HCT116 (cell line): ENCODE results near the gene RREB1. TPM values are rescaled to one million over a fixed set of nuclear protein-coding genes. Genes with fewer than 3 reads are reported as not detected.

ENCODE experiments used
- ATAC-seq: fragments of 200-7000 bp; cut with Tn5 transposase; 2 replicates; pipeline ENCODE4 v1.9.1; 2020; ENCODE audit warnings: mild to moderate bottlenecking, moderate library complexity
- BruUV-seq: library from RNA; stranded (reverse); fragments of 400-500 nt; replicated peaks from 2 replicates; lab custom pipeline; 2021; lab: Mats Ljungman, UMichigan
- CTCF ChIA-PET: fragments of 300-600 bp; sonication (Branson Sonifier 250); formaldehyde crosslinking; loops from one replicate; lab custom pipeline; 2021; ENCODE audit warnings: antibody characterized with exemption; lab: Charles Lee
- POLR2A ChIA-PET: fragments of 300-600, 350-600 bp; sonication (Branson Sonifier 250); formaldehyde crosslinking; loops from one replicate; lab custom pipeline; 2021; ENCODE audit warnings: antibody characterized with exemption; lab: Charles Lee
- RAD21 ChIA-PET, 2 experiments: fragments of 300-600 bp; sonication (Branson Sonifier 250); formaldehyde crosslinking; loops; one replicate each; lab custom pipeline; 2023; ENCODE audit warnings: low total read pairs in 2 of 2; ENCODE audit not compliant: uncharacterized antibody in 2 of 2, unreplicated experiment in 2 of 2, low non-redundant PET in 1 of 2; lab: Charles Lee
- DNase-seq: peaks from one replicate; pipeline ENCODE4 v3.0.0-alpha.2; 2010; ENCODE audit warnings: low read depth, low spot score
- H2AFZ ChIP-seq: fragments of 200-600 bp; shearing (Covaris generic), sonication (generic); 2 replicates; pipeline ENCODE4 v1.6.1; 2017; ENCODE audit warnings: low read depth, mixed run types, mixed read lengths, antibody characterized with exemption, low read length; ENCODE audit not compliant: poor library complexity, severe bottlenecking
- H3K27ac ChIP-seq: 2 replicates; pipeline ENCODE4 v1.5.1; 2012; ENCODE audit warnings: low read depth, low read length
- H3K27me3 ChIP-seq: fragments of 200-600 bp; sonication (generic); 2 replicates; pipeline ENCODE4 v1.6.1; 2016; ENCODE audit warnings: mixed run types, low read length, mixed read lengths; ENCODE audit not compliant: insufficient read depth
- H3K36me3 ChIP-seq, 2 experiments: fragments of 200-500 bp in 1 of 2; fragments of 200-600 bp in 1 of 2; sonication (Bioruptor generic) in 1 of 2; sonication (generic) in 1 of 2; 2 replicates each; pipeline versions ENCODE4 v1.5.1 to v1.6.1; 2014 to 2016; ENCODE audit warnings: low read length in 2 of 2, inconsistent platforms in 1 of 2, mixed read lengths in 1 of 2, mixed run types in 1 of 2; ENCODE audit not compliant: insufficient read depth in 2 of 2, control insufficient read depth in 1 of 2
- H3K4me1 ChIP-seq, 2 experiments: fragments of 200-600 bp in 1 of 2; sonication (generic) in 1 of 2; 2 replicates each; pipeline versions ENCODE4 v1.5.1 to v1.6.1; 2012 to 2017; ENCODE audit warnings: low read length in 2 of 2, inconsistent platforms in 1 of 2, mild to moderate bottlenecking in 1 of 2, mixed read lengths in 1 of 2, mixed run types in 1 of 2, moderate library complexity in 1 of 2; ENCODE audit not compliant: insufficient read depth in 2 of 2, control insufficient read depth in 1 of 2
- H3K4me2 ChIP-seq: fragments of 200-600 bp; sonication (generic); 2 replicates; pipeline ENCODE4 v1.6.1; 2017; ENCODE audit warnings: mixed run types, low read length, mixed read lengths
- H3K4me3 ChIP-seq, 2 experiments: fragments of 200-600 bp in 1 of 2; sonication (generic) in 1 of 2; replicated peaks in 1 of 2; 2 replicates each; pipeline ENCODE4 v1.5.1; 2011 to 2016; ENCODE audit warnings: low read length in 2 of 2, control low read depth in 1 of 2, low read depth in 1 of 2, mild to moderate bottlenecking in 1 of 2, mixed read lengths in 1 of 2, mixed run types in 1 of 2
- H3K79me2 ChIP-seq: fragments of 200-600 bp; sonication (generic); 2 replicates; pipeline ENCODE4 v1.6.1; 2017; ENCODE audit warnings: mild to moderate bottlenecking, mixed run types, low read length, moderate library complexity, mixed read lengths; ENCODE audit not compliant: insufficient read depth
- H3K9ac ChIP-seq: fragments of 200-600 bp; sonication (generic); 2 replicates; pipeline ENCODE4 v1.6.1; 2016; ENCODE audit warnings: low read length, mixed read lengths
- H3K9me2 ChIP-seq: fragments of 200-600 bp; sonication (generic), shearing (Covaris generic); 2 replicates; pipeline ENCODE4 v1.6.1; 2017; ENCODE audit warnings: mixed run types, mild to moderate bottlenecking, moderate library complexity; ENCODE audit not compliant: insufficient read depth
- H3K9me3 ChIP-seq, 2 experiments: fragments of 200-500 bp in 1 of 2; fragments of 200-600 bp in 1 of 2; sonication (Bioruptor generic) in 1 of 2; sonication (generic) in 1 of 2; 2 replicates each; pipeline ENCODE4 v1.6.1; 2014 to 2017; ENCODE audit warnings: low read length in 2 of 2, mixed read lengths in 2 of 2, inconsistent platforms in 1 of 2, low read depth in 1 of 2, mild to moderate bottlenecking in 1 of 2, mixed run types in 1 of 2, moderate library complexity in 1 of 2; ENCODE audit not compliant: control insufficient read depth in 1 of 2, insufficient read depth in 1 of 2
- H4K20me1 ChIP-seq: fragments of 200-600 bp; sonication (generic), shearing (Covaris generic); 2 replicates; pipeline ENCODE4 v1.6.1; 2017; ENCODE audit warnings: mixed run types, mild to moderate bottlenecking, moderate library complexity; ENCODE audit not compliant: insufficient read depth
- CEBPB ChIP-seq: IDR thresholded peaks from 2 replicates; pipeline ENCODE4 v1.6.1; 2012; ENCODE audit warnings: low read depth
- EGR1 ChIP-seq: IDR thresholded peaks from 2 replicates; pipeline ENCODE4 v1.6.1; 2012; ENCODE audit warnings: low read depth
- ELF1 ChIP-seq: IDR thresholded peaks from 2 replicates; pipeline ENCODE4 v1.6.1; 2012; ENCODE audit warnings: low read depth, borderline replicate concordance
- EZH2 ChIP-seq: fragments of 200-600 bp; sonication (generic); IDR thresholded peaks from 2 replicates; pipeline ENCODE4 v1.6.1; 2017; ENCODE audit warnings: antibody characterized with exemption, mixed run types
- JUND ChIP-seq: IDR thresholded peaks from 2 replicates; pipeline ENCODE4 v1.6.1; 2012
- MAX ChIP-seq: IDR thresholded peaks from 2 replicates; pipeline ENCODE4 v1.6.1; 2012
- POLR2A ChIP-seq: IDR thresholded peaks from 2 replicates; pipeline ENCODE4 v1.7.0; 2011; ENCODE audit warnings: borderline replicate concordance; ENCODE audit not compliant: insufficient read depth, insufficient read length; ENCODE audit errors: extremely low read depth
- POLR2AphosphoS5 ChIP-seq: IDR thresholded peaks from 2 replicates; pipeline ENCODE4 v1.6.1; 2011; ENCODE audit warnings: mild to moderate bottlenecking, low read depth, low read length, moderate library complexity
- SIN3A ChIP-seq: IDR thresholded peaks from 2 replicates; pipeline ENCODE4 v1.6.1; 2012; ENCODE audit warnings: low read depth
- TCF7L2 ChIP-seq: IDR thresholded peaks from 2 replicates; pipeline ENCODE4 v1.7.0; 2011; ENCODE audit warnings: borderline replicate concordance, inconsistent platforms; ENCODE audit not compliant: insufficient read depth, insufficient read length; ENCODE audit errors: extremely low read depth
- YY1 ChIP-seq: IDR thresholded peaks from 2 replicates; pipeline ENCODE4 v1.6.1; 2011; ENCODE audit warnings: low read length, low read depth, moderate library complexity, mild to moderate bottlenecking; ENCODE audit not compliant: insufficient replicate concordance; ENCODE audit errors: extremely low read depth
- ZBTB33 ChIP-seq: IDR thresholded peaks from 2 replicates; pipeline ENCODE4 v1.6.1; 2011; ENCODE audit warnings: mild to moderate bottlenecking, low read length, moderate library complexity; ENCODE audit not compliant: insufficient replicate concordance; ENCODE audit errors: extremely low read depth
- ZFX ChIP-seq: fragments of 450-650 bp; IDR thresholded peaks from 2 replicates; pipeline ENCODE4 v1.6.1; 2017
- intact Hi-C: fragments of 100-400 bp; cut with micrococcal nuclease; formaldehyde crosslinking; loops from 2 replicates; pipeline ENCODE4 v1.10.0; 2022
- total RNA-seq: library from RNA; stranded (reverse); gene quantifications from one replicate; pipeline ENCODE4 v1.2.1, GENCODE V29; 2021; ENCODE audit not compliant: unreplicated experiment
- TF ChIP-seq, protein P1 (sequence below): IDR thresholded peaks from 2 replicates; pipeline ENCODE4 v1.6.1; 2012; ENCODE audit warnings: low read depth

Gene RREB1
- total RNA-seq, 1 experiment from 2014 or later: 47.9 TPM

GRCh38 chr6:7183707-7184106 is 75.9 kb downstream of the RREB1 start:
- RAD21 ChIA-PET: no interaction called here
- TF ChIP-seq ZFX (no peak), TCF7L2 (no peak), EGR1 (no peak), JUND (no peak), CEBPB (no peak), MAX (no peak), ELF1 (no peak), SIN3A (no peak), EZH2 (no peak), POLR2AphosphoS5 (no peak)
- Histone ChIP-seq H3K79me2 (peaks cover 4% of the 10 kb centered on the region; the same call in 1 of the 2 replicates), H3K27me3 (no peaks in the 10 kb centered on the region), H3K9me2 (no peaks in the 10 kb centered on the region), H2AFZ (no peak overlapping the region), H3K36me3 (peaks cover 12 to 23% of the 10 kb centered on the region in 2 experiments; a peak in 3 of 4 replicates), H4K20me1 (no peaks in the 10 kb centered on the region), H3K27ac (no peak overlapping the region), H3K9me3 (no peaks in the 10 kb centered on the region), H3K4me1 (no peaks in the 10 kb centered on the region), H3K4me3 (no peak overlapping the region), H3K4me2 (no peak overlapping the region), H3K9ac (no peak overlapping the region)
- DNase-seq (no peak), ATAC-seq (no peak)
- POLR2A ChIA-PET: no interaction called here
- CTCF ChIA-PET: no interaction called here
- intact Hi-C loops: no loop called here
- no TSS peak for BruUV-seq

DNA sequence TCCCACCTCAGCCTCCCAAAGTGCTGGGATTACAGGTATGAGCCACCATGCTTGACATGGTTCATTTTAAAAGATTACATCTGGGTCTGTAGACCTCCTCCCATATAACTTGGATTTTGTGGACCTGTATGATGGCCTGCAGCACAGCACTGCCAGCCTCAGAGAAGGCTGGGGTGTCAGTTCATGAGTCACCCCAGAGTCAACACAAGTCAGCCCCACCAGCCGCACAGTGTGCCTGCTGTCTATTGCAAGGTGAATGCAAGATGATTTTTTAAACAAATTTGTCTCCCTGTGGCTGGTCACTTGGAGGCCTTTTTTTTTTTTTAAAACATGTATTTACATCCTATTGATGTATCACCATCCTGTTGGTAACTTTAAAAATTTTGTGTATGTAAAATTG is 76.7 kb downstream of the RREB1 start:
- DNase-seq (no peak), ATAC-seq (no peak)
- RAD21 ChIA-PET: no interaction called here
- no peak overlapping the region for H3K4me3 ChIP-seq
- no peaks in the 10 kb centered on the region for H3K9me3 ChIP-seq
- BruUV-seq: no TSS peak
- CTCF ChIA-PET: no interaction called here
- POLR2A ChIA-PET: no interaction called here
- H3K9ac ChIP-seq: no peak overlapping the region
- intact Hi-C loops: no loop called here
- H2AFZ ChIP-seq: no peak overlapping the region
- H3K4me1 ChIP-seq: no peaks in the 10 kb centered on the region
- H4K20me1 ChIP-seq: no peaks in the 10 kb centered on the region
- H3K27ac ChIP-seq: no peak overlapping the region
- no peak overlapping the region for H3K4me2 ChIP-seq
- peaks cover 4% of the 10 kb centered on the region; the same call in 1 of the 2 replicates for H3K79me2 ChIP-seq
- no peaks in the 10 kb centered on the region for H3K9me2 ChIP-seq
- peaks cover 17 to 30% of the 10 kb centered on the region in 2 experiments; a peak in 3 of 4 replicates for H3K36me3 ChIP-seq
- H3K27me3 ChIP-seq: no peaks in the 10 kb centered on the region
- no peak for TF ChIP-seq YY1
- no peak for TF ChIP-seq ZBTB33
- TF ChIP-seq, protein P1, sequence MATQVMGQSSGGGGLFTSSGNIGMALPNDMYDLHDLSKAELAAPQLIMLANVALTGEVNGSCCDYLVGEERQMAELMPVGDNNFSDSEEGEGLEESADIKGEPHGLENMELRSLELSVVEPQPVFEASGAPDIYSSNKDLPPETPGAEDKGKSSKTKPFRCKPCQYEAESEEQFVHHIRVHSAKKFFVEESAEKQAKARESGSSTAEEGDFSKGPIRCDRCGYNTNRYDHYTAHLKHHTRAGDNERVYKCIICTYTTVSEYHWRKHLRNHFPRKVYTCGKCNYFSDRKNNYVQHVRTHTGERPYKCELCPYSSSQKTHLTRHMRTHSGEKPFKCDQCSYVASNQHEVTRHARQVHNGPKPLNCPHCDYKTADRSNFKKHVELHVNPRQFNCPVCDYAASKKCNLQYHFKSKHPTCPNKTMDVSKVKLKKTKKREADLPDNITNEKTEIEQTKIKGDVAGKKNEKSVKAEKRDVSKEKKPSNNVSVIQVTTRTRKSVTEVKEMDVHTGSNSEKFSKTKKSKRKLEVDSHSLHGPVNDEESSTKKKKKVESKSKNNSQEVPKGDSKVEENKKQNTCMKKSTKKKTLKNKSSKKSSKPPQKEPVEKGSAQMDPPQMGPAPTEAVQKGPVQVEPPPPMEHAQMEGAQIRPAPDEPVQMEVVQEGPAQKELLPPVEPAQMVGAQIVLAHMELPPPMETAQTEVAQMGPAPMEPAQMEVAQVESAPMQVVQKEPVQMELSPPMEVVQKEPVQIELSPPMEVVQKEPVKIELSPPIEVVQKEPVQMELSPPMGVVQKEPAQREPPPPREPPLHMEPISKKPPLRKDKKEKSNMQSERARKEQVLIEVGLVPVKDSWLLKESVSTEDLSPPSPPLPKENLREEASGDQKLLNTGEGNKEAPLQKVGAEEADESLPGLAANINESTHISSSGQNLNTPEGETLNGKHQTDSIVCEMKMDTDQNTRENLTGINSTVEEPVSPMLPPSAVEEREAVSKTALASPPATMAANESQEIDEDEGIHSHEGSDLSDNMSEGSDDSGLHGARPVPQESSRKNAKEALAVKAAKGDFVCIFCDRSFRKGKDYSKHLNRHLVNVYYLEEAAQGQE: no peak
- TF ChIP-seq POLR2A: no peak
- TF ChIP-seq, all 23 proteins: peak for 0
